OCI-LY7 (cell line): Measurements from ENCODE around the gene HES4.

ENCODE experiments used
- EZH2phosphoT487 ChIP-seq: fragments of 200-600 bp; sonication (generic); IDR thresholded peaks from 2 replicates; pipeline ENCODE4 v1.6.1; 2018; ENCODE audit warnings: low read depth, borderline replicate concordance, mild to moderate bottlenecking, mixed run types, antibody characterized with exemption, low read length, moderate library complexity, mixed read lengths
- TF ChIP-seq, protein P1 (sequence below): fragments of 200-600 bp; sonication (generic); conservative IDR thresholded peaks from 2 replicates; pipeline ENCODE4 v1.5.1; 2014; ENCODE audit warnings: mild to moderate bottlenecking, antibody characterized with exemption, low read length, moderate library complexity, mixed read lengths

DNA sequence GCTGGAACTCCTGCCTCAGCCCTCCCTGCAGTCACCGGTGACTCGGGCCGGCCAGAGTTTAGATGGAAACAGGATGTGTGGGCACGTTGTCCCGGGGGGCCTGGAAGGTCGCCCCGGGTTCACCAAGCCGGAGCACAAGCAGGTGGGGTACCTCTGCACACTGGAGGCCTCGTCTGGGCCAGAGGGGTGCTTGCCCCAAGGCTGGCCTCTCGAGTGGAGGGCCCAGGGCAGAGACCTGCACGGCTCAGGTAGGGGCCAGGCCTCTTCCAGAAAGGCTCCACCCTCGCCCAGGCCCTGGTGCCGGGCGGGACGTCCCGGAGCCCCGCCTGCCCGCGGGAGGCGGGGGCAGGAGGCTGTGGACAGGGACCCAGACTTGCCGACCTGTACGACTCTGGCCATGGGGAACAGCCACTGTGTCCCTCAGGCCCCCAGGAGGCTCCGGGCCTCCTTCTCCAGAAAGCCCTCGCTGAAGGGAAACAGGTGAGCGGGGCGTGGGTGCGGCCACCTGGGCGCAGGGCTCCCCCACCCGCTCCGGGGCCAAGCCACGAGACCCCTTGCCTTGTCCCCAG, 33.7 kb downstream of the HES4 start, which contains the start of gene PLEKHN1:
- TF ChIP-seq, protein P1, sequence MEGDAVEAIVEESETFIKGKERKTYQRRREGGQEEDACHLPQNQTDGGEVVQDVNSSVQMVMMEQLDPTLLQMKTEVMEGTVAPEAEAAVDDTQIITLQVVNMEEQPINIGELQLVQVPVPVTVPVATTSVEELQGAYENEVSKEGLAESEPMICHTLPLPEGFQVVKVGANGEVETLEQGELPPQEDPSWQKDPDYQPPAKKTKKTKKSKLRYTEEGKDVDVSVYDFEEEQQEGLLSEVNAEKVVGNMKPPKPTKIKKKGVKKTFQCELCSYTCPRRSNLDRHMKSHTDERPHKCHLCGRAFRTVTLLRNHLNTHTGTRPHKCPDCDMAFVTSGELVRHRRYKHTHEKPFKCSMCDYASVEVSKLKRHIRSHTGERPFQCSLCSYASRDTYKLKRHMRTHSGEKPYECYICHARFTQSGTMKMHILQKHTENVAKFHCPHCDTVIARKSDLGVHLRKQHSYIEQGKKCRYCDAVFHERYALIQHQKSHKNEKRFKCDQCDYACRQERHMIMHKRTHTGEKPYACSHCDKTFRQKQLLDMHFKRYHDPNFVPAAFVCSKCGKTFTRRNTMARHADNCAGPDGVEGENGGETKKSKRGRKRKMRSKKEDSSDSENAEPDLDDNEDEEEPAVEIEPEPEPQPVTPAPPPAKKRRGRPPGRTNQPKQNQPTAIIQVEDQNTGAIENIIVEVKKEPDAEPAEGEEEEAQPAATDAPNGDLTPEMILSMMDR = no peak
- no peak for TF ChIP-seq EZH2phosphoT487
